Stimulated activated CD4-positive, alpha-beta T cell treated with anti-CD3 and anti-CD28 coated beads, Interleukin-12 subunit alpha, Interleukin-12 subunit beta, amount 100 ng/mL, for 48 hours (primary cell): ENCODE results near the gene HIGD2A.
"Not testable (repeated sequence)": the region's sequence is repeated elsewhere in the genome, so short reads cannot be mapped to it uniquely, and the experiment has no call there.

Experiments used
- DNase-seq, 3 donors: peaks; one replicate each; pipeline ENCODE4 v3.0.0-alpha.2; 2020; ENCODE audit warnings: low read depth in 2 of 3, low spot score in 1 of 3

HIGD2A gene

GRCh38 chr5:176394096-176394495 is 5.5 kb downstream of the HIGD2A start:
- DNase-seq, result no peak

GRCh38 chr5:176394881-176395675 is 6.5 kb downstream of the HIGD2A start:
- no peak for DNase-seq

GRCh38 chr5:176396330-176396729 is 7.8 kb downstream of the HIGD2A start:
- no peak for DNase-seq

GRCh38 chr5:176397736-176398420 is 9.3 kb downstream of the HIGD2A start:
- DNase-seq, result no peak

GRCh38 chr5:176400382-176401156 is 12.0 kb downstream of the HIGD2A start:
- no peak for DNase-seq

GRCh38 chr5:176401281-176402205 is 13.0 kb downstream of the HIGD2A start:
- no peak for DNase-seq

GRCh38 chr5:176405656-176406435 is 17.3 kb downstream of the HIGD2A start:
- no peak for DNase-seq

- DNase-seq, result no peak
Observed at GRCh38 chr5:176406436-176407052, 18.0 kb downstream of the HIGD2A start.

GRCh38 chr5:176407456-176408251 is 19.1 kb downstream of the HIGD2A start:
- DNase-seq, result no peak

- DNase-seq, result not testable (repeated sequence)
Observed at GRCh38 chr5:176408252-176408573, 19.7 kb downstream of the HIGD2A start.

GRCh38 chr5:176408590-176408989 is 20.0 kb downstream of the HIGD2A start:
- DNase-seq, result no peak

- DNase-seq, result no peak
Observed at GRCh38 chr5:176409765-176410164, 21.2 kb downstream of the HIGD2A start.

- DNase-seq, result no peak
Observed at GRCh38 chr5:176410486-176411180, 22.1 kb downstream of the HIGD2A start.

GRCh38 chr5:176412517-176413254 is 24.1 kb downstream of the HIGD2A start:
- no peak for DNase-seq

- DNase-seq, result no peak
Observed at GRCh38 chr5:176413255-176413565, 24.7 kb downstream of the HIGD2A start.

GRCh38 chr5:176413709-176414191 is 25.2 kb downstream of the HIGD2A start:
- no peak for DNase-seq

GRCh38 chr5:176414704-176415103 is 26.2 kb downstream of the HIGD2A start:
- DNase-seq, result no peak
